ENCODE measurements around the gene FAM98A. TPM values are rescaled to one million over a fixed set of nuclear protein-coding genes. Genes with fewer than 3 reads are reported as not detected.

The FAM98A gene
- total RNA-seq, 2 donors from 2014 or later, result 41.3 to 50.3 TPM

- intact Hi-C loops (cut with DNase I), result no loop called here
- no peak for DNase-seq (ENCODE audit: low spot score)
Measured at GRCh38 chr2:33602201-33602830, 3.2 kb upstream of the FAM98A start.

DNA sequence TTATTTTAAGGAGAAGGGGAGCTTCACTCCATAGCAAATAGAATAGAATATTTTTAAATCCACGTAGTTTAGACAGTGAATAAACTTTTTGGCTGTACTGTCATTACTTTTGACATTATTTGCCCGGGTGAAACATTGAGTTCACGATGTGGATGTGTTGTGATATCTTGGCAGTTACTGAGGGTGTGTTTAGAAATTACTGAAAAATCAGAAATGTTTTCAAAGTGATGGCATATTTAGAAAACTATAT lies 769 bp upstream of the FAM98A start:
- intact Hi-C loops (cut with DNase I), result no loop called here
- no peak for DNase-seq (ENCODE audit: low spot score)

- intact Hi-C loops (cut with DNase I), result no loop called here
- peak; percentile 88 for DNase-seq (ENCODE audit: low spot score)
Measured at GRCh38 chr2:33598561-33599174, 431 bp downstream of the FAM98A start.

- DNase-seq (ENCODE audit: low spot score), result no peak
- intact Hi-C loops (cut with DNase I), result no loop called here
Measured at GRCh38 chr2:33597026-33597425, 2.1 kb downstream of the FAM98A start.

- intact Hi-C loops (cut with DNase I), result no loop called here
- DNase-seq (ENCODE audit: low spot score), result no peak
Measured at GRCh38 chr2:33595385-33595784, 3.7 kb downstream of the FAM98A start.

DNA sequence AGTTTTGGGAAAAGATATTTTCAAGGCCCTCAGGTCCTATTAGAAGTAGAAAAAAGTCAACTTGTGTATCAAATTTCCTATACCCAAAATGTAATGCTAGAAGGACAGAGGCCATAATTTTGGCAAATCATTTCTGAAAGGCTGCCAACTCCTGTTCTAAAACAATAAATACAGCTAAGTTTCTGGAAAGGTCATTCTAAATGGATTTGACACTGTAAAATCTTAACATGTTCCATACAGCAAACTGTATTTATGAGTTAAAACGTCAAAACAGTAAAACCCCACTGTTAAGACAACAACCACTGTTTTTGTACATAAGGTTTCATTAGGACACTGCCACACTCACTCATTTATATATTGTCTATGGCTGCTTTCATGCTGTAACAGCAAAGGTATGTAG lies 9.7 kb downstream of the FAM98A start:
- intact Hi-C loops (cut with DNase I), result loop anchor here (10.0 kb wide), 2 partner anchors 115 to 815 kb away; partner anchors contain the start of gene RASGRP3 (in 2 of the 2)
- no peak for DNase-seq (ENCODE audit: low spot score)

- intact Hi-C loops (cut with DNase I), result loop anchor here (10.0 kb wide), 2 partner anchors 113 to 813 kb away; partner anchors contain the start of gene RASGRP3 (in 2 of the 2)
- DNase-seq (ENCODE audit: low spot score), result no peak
Measured at GRCh38 chr2:33588232-33588631, 10.9 kb downstream of the FAM98A start.

DNA sequence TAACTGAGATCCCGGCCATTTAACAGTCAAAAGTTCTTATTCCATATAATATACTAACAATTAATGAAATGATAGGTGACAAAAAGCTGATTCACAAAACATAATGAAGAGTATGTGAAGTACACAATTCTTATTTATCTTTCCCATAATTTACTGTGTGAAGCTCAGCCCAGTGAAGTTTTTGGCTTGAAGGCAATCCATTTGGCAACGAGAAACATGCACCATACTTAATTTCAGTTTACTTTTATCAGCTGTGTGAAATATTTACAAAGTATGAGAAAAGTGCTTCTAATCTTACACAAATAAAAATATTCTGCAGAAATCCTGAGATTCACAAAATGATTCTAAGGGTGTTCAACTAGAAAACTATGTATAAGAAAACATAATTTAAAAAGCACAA lies 12.3 kb downstream of the FAM98A start:
- DNase-seq (ENCODE audit: low spot score), result no peak
- intact Hi-C loops (cut with DNase I), result loop anchor here (10.0 kb wide), 2 partner anchors 112 to 812 kb away; partner anchors contain the start of gene RASGRP3 (in 2 of the 2)

DNA sequence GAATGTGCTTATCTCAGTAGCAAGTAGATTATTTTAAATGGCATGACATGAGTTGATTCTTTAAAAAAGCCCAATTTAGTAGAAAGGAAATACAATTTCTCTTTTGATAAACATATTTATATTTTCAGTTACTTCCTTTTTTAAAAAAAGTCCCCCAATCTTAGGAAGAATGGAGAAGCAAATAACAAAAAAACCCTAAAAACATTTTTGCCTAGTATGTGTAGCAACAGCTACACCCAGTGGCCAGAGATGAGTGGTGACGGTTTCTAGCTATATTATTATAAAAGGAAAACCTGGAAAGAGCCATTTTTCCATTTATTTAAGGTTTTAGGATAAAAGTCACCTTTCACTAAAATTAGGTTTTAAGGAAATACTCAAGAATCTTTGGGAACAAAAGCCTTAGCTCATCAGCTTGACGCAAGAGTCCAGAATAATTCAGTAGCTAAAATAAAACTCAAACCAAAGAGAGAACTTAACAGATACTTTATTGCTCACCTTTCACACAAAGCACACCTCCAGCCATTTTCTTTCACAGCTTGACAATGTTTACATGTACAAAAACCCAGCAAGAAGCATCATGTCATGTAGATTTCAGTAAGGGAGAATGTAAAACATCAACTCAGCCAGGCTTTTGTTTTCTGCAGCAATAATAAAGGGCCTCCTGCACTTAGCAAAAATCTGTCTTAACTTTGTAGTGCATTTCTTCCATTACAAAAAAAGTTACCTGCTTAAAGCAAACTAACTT lies 15.7 kb downstream of the FAM98A start:
- intact Hi-C loops (cut with DNase I), result loop anchor here (10.0 kb wide), 2 partner anchors 109 to 809 kb away; partner anchors contain the start of gene RASGRP3 (in 2 of the 2)
- DNase-seq (ENCODE audit: low spot score), result no peak

DNA sequence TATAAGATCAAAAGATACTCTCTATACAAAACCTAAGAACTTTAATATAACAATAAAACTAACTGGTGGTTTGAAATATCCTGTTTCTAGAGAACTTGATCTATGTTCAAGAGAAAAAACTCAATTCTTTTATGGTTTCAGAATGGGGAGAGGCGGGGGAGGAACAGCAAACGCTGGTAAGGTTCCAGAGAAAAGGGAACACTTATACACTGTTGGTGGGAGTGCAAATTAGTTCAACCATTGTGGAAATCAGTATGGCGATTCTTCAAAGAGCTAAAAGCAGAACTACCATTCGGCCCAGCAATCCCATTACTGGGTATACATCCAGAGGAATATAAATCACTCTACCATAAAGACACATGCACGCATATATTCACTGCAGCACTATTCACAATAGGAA lies 17.2 kb downstream of the FAM98A start:
- intact Hi-C loops (cut with DNase I), result loop anchor here (10.0 kb wide), 2 partner anchors 107 to 807 kb away; partner anchors contain the start of gene RASGRP3 (in 2 of the 2)
- no peak for DNase-seq (ENCODE audit: low spot score)

- intact Hi-C loops (cut with DNase I), result no loop called here
- no peak for DNase-seq (ENCODE audit: low spot score)
Measured at GRCh38 chr2:33579227-33579626, 19.9 kb downstream of the FAM98A start.

DNA sequence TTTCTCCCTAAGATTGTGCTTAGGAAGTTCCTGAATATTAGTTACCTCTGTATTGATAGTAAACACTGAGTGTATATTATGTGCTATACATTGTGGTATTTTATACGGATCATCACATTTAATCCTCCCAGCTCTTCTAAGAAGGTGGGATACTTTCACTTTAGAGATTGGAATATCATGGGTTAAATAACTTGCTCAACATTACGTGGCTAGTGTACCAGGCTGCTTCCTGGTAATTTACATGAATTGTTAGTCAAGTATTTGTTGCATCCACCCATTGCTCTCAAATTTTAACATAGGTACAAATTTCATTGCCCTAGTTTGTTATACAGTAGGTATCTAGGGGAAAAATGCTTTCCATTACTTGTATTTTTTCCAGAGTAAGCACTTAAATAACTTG lies 21.4 kb downstream of the FAM98A start:
- DNase-seq (ENCODE audit: low spot score), result no peak
- intact Hi-C loops (cut with DNase I), result no loop called here

- DNase-seq (ENCODE audit: low spot score), result peak; percentile 32
- intact Hi-C loops (cut with DNase I), result no loop called here
Measured at GRCh38 chr2:33577084-33577483, 22.0 kb downstream of the FAM98A start.

DNA sequence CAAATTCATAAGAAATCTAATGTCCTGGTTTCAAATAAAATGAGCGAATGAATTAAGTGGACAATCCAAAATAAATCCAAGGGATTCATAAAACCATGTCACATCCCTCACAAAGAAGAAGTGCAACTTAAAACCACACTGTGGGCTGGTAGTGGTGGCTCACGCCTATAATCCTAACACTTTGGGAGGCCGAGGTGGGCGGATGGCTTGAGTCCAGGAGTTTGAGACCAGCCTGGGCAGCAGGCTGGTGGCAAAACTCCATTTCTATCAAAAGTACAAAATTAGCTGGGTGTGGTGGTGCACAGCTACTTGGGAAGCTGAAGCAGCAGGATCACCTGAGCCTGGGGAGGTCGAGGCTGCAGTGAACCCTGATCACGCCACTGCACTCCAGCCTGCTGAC lies 25.4 kb downstream of the FAM98A start:
- intact Hi-C loops (cut with DNase I), result no loop called here
- no peak for DNase-seq (ENCODE audit: low spot score)

DNA sequence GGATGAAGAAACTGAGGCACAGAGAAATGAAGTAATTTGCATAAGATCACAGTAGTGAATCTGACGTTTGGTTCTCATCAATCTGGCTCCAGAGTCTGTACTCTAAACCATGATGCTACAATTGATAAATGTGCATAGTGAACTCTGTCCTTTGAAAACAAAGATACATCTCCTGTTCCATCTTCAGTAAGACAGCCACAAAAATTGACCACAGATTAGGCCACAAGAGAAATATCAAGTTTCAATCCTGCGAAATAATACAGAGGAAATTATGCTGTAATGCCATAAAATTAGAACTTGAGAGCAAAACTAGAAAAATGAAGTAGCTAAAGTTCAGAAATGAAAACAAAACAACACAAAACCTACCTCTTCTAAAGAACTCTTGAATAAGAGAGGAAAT lies 28.4 kb downstream of the FAM98A start:
- no peak for DNase-seq (ENCODE audit: low spot score)

GRCh38 chr2:33561872-33562271 lies 37.2 kb downstream of the FAM98A start:
- DNase-seq (ENCODE audit: low spot score), result no peak
- intact Hi-C loops (cut with DNase I), result no loop called here

More for the DNA sequence above, 28.4 kb downstream of the FAM98A start:
- intact Hi-C loops (cut with DNase I), result no loop called here

DNA sequence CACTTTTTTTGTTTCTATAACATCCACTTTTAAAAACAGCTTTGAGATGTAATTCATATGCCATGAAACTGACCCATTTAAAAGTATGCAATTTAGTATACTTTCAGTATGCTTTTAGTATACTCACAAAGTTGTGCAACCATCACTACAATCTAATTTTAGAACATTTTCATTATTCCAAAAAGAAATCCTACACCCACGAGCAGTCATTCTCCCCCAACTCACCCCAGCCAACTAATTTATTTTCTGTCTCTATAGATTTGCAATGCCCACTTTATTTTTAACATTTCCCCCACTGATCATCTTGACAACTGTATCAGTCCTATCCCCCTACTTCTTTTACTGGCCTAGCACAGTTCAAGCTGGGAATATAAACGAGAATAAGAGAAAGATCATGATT lies 39.1 kb downstream of the FAM98A start:
- DNase-seq (ENCODE audit: low spot score), result no peak
- intact Hi-C loops (cut with DNase I), result no loop called here

GRCh38 chr2:33559328-33559727 lies 39.8 kb downstream of the FAM98A start:
- intact Hi-C loops (cut with DNase I), result no loop called here
- no peak for DNase-seq (ENCODE audit: low spot score)

GRCh38 chr2:33555681-33556080 lies 43.4 kb downstream of the FAM98A start:
- DNase-seq (ENCODE audit: low spot score), result no peak
- intact Hi-C loops (cut with DNase I), result no loop called here

DNA sequence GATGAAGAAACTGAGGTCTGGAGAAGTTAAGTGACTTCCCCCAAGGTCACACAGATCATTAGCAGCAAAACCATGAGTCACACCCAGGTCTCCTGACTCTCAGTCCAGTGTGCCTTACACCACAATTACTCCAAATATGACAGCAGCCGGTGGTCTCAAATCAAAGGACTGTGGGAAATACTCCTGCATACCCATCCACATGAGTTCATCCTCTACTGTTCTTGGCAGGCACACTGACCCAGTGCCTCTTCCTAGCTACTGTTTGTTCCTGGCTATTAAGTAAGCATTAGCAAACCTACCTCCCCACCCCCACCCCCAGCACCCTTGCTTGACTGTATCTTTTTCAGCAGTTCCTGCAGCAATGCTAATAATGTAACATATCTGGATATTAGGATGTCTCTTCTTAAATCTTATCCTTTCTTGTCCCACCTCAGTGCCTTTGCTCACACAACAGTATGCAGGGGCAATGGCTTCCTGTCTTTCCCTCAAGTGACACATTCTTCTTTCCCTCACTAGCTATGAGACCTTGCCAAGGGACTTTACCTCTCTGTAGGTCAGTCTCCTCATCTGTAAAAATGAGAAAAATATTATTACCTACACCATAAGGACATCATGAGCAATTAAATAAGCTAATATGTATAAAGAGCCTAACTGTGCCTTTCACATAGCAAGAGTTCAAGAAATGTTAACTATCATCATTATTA lies 46.2 kb downstream of the FAM98A start:
- intact Hi-C loops (cut with DNase I), result no loop called here
- DNase-seq (ENCODE audit: low spot score), result no peak

Measured in posterior vena cava (tissue), 2 donors.